Measurements from ENCODE around the gene RCSD1.

- TF ChIP-seq CTCF (IDR thresholded peaks at IDR 0.05; ENCODE audit: low read length) (no peak), EZH2 (IDR thresholded peaks at IDR 0.05; ENCODE audit: borderline replicate concordance, low read length) (no peak)
Observed at GRCh38 chr1:167678422-167678821, 48.4 kb downstream of the RCSD1 start.

All from OCI-LY1 (cell line).